Amygdala (tissue), 56 donors: ENCODE results near the gene SLC26A11.
"Not testable (repeated sequence)": the region's sequence is repeated elsewhere in the genome, so short reads cannot be mapped to it uniquely, and the experiment has no call there.

Experiments used
- DNase-seq, 56 donors: peaks; one replicate each; lab custom pipeline; 2025; lab: John Stamatoyannopoulos, UW

Gene SLC26A11

GRCh38 chr17:80237386-80237785 is 17.2 kb downstream of the SLC26A11 start:
- no peak for DNase-seq

GRCh38 chr17:80242505-80242904 is 22.3 kb downstream of the SLC26A11 start:
- no peak for DNase-seq

GRCh38 chr17:80243526-80244433 is 23.6 kb downstream of the SLC26A11 start:
- DNase-seq: no peak

- not testable (repeated sequence) for DNase-seq
Observed at GRCh38 chr17:80244448-80244847, 24.2 kb downstream of the SLC26A11 start.

GRCh38 chr17:80244871-80245509 is 24.8 kb downstream of the SLC26A11 start:
- DNase-seq: no peak

GRCh38 chr17:80245566-80246265 is 25.5 kb downstream of the SLC26A11 start:
- no peak for DNase-seq

GRCh38 chr17:80246266-80246681 is 26.0 kb downstream of the SLC26A11 start:
- no peak for DNase-seq

GRCh38 chr17:80246726-80247125 is 26.5 kb downstream of the SLC26A11 start:
- DNase-seq: no peak

- no peak for DNase-seq
Observed at GRCh38 chr17:80247561-80247960, 27.3 kb downstream of the SLC26A11 start.

- DNase-seq: no peak
Observed at GRCh38 chr17:80248001-80248893, 28.0 kb downstream of the SLC26A11 start.

- DNase-seq: no peak
Observed at GRCh38 chr17:80248894-80249710, 28.9 kb downstream of the SLC26A11 start.

- no peak for DNase-seq
Observed at GRCh38 chr17:80251966-80252365, 31.7 kb downstream of the SLC26A11 start.

- peak in 1 of 56 donors; percentile 29 for DNase-seq
Observed at GRCh38 chr17:80252871-80253270, 32.6 kb downstream of the SLC26A11 start.

GRCh38 chr17:80253631-80254395 is 33.6 kb downstream of the SLC26A11 start:
- DNase-seq: no peak

GRCh38 chr17:80254396-80255251 is 34.4 kb downstream of the SLC26A11 start:
- no peak for DNase-seq

- no peak for DNase-seq
Observed at GRCh38 chr17:80256034-80256350, 35.8 kb downstream of the SLC26A11 start.

GRCh38 chr17:80257716-80258213 is 37.5 kb downstream of the SLC26A11 start:
- DNase-seq: no peak
